ENCODE data around the gene ACOX2. TPM values are rescaled to one million over a fixed set of nuclear protein-coding genes. Genes with fewer than 3 reads are reported as not detected.

Gene ACOX2
- total and polyA plus RNA-seq, 7 donors: 1.8 to 18.1 (median 4.4) TPM

DNA sequence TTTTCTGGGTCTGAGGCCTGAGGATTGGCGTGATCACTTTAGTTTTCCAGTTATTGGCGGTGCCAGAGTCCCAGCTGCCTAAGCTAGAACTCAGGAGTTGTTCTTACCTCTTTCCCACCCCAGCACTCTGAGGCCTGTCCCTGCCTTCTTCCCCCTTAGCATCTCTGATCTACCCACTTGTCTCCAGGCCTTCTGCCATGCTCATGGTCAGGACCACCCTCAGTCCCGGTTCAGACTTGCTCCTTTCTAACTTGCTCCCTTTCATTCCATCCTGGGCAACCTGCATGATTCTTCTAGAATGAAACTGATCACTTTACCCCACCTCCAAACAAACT is 15.7 kb downstream of the ACOX2 start:
- H3K4me3 ChIP-seq: no peak overlapping the region
- no peak overlapping the region for H3K27ac ChIP-seq
- H3K9me3 ChIP-seq: no peaks in the 10 kb centered on the region
- H3K4me1 ChIP-seq: no peaks in the 10 kb centered on the region
- intact Hi-C loops (cut with DNase I): no loop called here
- WGBS, 3 donors: 83 to 93% (median 88%) methylated on average over 3 of the region's 3 CpGs
- peaks cover 0 to 63% of the 10 kb centered on the region in 2 donors for H3K36me3 ChIP-seq (ENCODE audit: insufficient read depth in 1 of 2, low read depth in 1 of 2)
- ATAC-seq (no peak), DNase-seq (no peak)
- H3K27me3 ChIP-seq (ENCODE audit: insufficient read depth in 3 of 3, low read length in 2 of 3): no peaks in the 10 kb centered on the region
- TF ChIP-seq, protein P1, sequence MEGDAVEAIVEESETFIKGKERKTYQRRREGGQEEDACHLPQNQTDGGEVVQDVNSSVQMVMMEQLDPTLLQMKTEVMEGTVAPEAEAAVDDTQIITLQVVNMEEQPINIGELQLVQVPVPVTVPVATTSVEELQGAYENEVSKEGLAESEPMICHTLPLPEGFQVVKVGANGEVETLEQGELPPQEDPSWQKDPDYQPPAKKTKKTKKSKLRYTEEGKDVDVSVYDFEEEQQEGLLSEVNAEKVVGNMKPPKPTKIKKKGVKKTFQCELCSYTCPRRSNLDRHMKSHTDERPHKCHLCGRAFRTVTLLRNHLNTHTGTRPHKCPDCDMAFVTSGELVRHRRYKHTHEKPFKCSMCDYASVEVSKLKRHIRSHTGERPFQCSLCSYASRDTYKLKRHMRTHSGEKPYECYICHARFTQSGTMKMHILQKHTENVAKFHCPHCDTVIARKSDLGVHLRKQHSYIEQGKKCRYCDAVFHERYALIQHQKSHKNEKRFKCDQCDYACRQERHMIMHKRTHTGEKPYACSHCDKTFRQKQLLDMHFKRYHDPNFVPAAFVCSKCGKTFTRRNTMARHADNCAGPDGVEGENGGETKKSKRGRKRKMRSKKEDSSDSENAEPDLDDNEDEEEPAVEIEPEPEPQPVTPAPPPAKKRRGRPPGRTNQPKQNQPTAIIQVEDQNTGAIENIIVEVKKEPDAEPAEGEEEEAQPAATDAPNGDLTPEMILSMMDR (IDR thresholded peaks at IDR 0.05): no peak

DNA sequence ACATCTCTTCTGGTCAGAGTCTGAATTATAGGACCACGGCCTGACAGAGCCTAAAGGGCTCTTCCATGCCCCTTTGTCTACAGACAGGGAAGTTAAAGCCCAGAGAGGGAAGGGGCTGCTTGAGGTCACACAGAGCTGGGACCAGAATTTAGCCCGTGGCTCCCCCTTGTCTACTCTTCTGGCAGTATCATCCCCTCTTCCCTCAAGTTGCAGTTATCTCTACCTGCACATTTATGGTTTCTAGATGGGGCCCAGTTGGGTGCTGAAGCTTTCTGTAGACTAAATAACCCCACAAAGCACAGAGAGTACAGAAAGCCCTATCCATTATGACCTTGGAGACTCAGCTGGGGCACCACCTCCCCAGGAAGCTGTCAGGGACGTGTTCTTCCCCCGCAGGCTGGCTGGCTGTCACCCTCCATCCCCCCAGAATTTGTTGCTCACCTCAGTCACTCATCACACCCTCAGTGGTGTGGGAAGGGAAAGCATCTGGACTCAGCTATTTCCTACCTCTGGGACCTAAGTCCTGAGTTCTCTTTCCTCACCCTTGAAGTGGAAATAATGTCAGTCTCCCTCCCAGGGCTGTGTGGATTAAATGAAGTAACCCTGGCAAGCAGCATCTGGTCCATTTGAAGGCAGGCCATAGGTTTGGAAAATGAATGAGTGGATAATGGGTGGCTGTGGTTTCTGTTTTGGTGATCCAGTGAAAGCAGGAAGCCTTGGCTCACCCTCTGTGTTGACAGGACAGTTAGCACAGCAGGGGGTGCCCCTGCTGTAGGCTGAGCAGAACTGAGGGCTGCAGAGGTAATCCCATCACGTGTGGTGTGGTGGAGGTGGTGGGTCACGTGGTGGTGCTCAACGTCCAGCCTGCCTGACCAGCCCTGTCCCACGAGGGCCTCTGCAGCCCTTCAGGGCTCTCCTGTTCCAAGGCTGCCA is 16.3 kb downstream of the ACOX2 start:
- Histone ChIP-seq H3K36me3 (ENCODE audit: insufficient read depth in 1 of 2, low read depth in 1 of 2) (peaks cover 0 to 68% of the 10 kb centered on the region in 2 donors), H3K27ac (no peak overlapping the region), H3K9me3 (no peaks in the 10 kb centered on the region), H3K4me3 (no peak overlapping the region), H3K27me3 (ENCODE audit: insufficient read depth in 3 of 3, low read length in 2 of 3) (no peaks in the 10 kb centered on the region), H3K4me1 (no peaks in the 10 kb centered on the region)
- 50 to 68% (median 60%) methylated on average over 8 of the region's 8 CpGs for WGBS, 3 donors
- intact Hi-C loops (cut with DNase I): no loop called here
- DNase-seq: no peak
- TF ChIP-seq, protein P1 (IDR thresholded peaks at IDR 0.05): no peak
- peak in 1 of 4 donors; percentile 41 for ATAC-seq

DNA sequence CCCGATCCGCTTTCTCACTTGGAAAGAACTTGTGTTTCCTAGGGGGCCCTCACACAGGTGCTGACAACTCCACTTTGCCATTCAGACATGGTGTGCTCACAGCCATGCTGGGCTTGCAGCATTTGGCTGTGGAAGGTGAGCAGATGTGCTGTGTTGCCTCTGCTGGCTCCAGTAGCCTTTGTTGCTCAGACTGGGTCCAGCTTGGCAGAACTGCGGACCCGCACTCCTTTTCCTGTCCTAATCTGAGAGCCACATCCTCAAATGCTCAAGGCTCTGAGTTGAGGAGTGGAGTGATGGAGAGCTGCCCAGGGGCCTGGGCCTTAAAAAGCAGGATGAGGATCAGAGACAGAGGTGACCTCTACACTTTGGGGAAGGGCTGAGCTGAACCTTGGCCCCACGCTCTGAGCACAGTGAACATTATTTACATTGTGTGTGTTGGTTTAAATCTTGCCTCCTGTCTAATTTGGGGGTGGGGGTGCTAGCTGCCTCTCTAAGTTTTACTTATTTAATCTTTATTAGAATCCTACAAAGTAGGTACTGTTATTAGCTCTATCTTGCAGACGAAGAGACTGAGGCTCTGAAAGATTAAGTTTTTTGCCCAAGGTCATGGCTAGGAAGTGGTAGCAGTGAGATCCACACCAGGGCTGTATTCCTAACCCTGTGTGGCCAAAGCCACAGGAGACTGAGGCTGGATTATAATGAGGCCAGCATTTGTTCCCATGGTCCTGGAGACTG is 17.2 kb downstream of the ACOX2 start:
- Histone ChIP-seq H3K27me3 (ENCODE audit: insufficient read depth in 3 of 3, low read length in 2 of 3) (no peaks in the 10 kb centered on the region), H3K4me1 (no peaks in the 10 kb centered on the region), H3K36me3 (ENCODE audit: insufficient read depth in 1 of 2, low read depth in 1 of 2) (peaks cover 0 to 72% of the 10 kb centered on the region in 2 donors), H3K27ac (no peak overlapping the region), H3K4me3 (no peak overlapping the region), H3K9me3 (no peaks in the 10 kb centered on the region)
- WGBS, 3 donors: 86 to 95% (median 87%) methylated on average over 6 of the region's 6 CpGs
- intact Hi-C loops (cut with DNase I): no loop called here
- ATAC-seq (no peak), DNase-seq (no peak)
- TF ChIP-seq, protein P1 (IDR thresholded peaks at IDR 0.05): no peak

DNA sequence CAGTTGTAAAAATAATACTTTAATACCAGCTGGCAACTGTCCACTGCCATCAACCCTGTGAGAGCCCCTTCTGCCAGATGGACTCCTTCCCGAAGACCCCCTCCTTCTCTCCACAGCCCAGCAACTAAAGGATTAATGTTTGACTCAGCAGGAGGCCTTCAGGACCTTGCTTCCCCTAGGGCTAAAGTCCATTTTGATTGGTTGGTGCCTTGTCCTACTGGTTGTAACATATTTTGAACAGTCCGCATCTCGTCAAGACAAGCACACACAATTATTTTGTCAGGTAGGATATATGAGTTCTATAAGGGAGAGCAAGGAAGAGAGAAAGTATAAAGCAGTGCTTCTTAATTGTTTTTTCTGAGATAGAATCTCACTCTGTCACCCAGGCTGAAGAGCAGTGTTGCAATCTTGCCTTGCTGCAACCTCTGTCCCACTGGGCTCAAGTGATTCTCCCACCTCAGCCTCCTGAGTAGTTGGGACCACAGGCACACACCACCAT is 18.6 kb downstream of the ACOX2 start:
- WGBS, 3 donors: 48 to 63% (median 55%) methylated on average over 3 of the region's 3 CpGs
- TF ChIP-seq, protein P1 (IDR thresholded peaks at IDR 0.05): no peak
- H3K36me3 ChIP-seq (ENCODE audit: insufficient read depth in 1 of 2, low read depth in 1 of 2): peaks cover 0 to 58% of the 10 kb centered on the region in 2 donors

More for the DNA sequence above, 18.6 kb downstream of the ACOX2 start:
- DNase-seq (no peak), ATAC-seq (no peak)
- intact Hi-C loops (cut with DNase I): no loop called here
- no peak overlapping the region for H3K4me3 ChIP-seq
- no peak overlapping the region for H3K27ac ChIP-seq
- H3K4me1 ChIP-seq: no peaks in the 10 kb centered on the region
- no peaks in the 10 kb centered on the region for H3K27me3 ChIP-seq (ENCODE audit: insufficient read depth in 3 of 3, low read length in 2 of 3)
- H3K9me3 ChIP-seq: no peaks in the 10 kb centered on the region

Data from psoas muscle (tissue), 8 donors.